Lung microvascular endothelial cell (primary cell): ENCODE results near the gene ENOX1. TPM values are rescaled to one million over a fixed set of nuclear protein-coding genes. Genes with fewer than 3 reads are reported as not detected.
A peak's percentile ranks its signal among the peaks of the same experiment; 100 is the strongest.

Source experiments
- DNase-seq, 2 donors: peaks; one replicate each; pipeline versions ENCODE4 v3.0.0 to v3.0.0-alpha.2; 2010; ENCODE audit warnings: low read depth in 2 of 2
- total RNA-seq: library from RNA; depleted of rRNA; stranded (reverse); fragments of >200 nt; gene quantifications from 2 replicates; pipeline ENCODE4 v1.2.1, GENCODE V29; 2014

Gene ENOX1
- total RNA-seq: under 0.01 and 1.7 TPM in 2 replicates

GRCh38 chr13:43786766-43787517 lies at the start of gene ENOX1:
Gene ENOX1, minus strand, starts transcription at chr13:43786972.
- DNase-seq: peak; percentile 71 to 77

DNA sequence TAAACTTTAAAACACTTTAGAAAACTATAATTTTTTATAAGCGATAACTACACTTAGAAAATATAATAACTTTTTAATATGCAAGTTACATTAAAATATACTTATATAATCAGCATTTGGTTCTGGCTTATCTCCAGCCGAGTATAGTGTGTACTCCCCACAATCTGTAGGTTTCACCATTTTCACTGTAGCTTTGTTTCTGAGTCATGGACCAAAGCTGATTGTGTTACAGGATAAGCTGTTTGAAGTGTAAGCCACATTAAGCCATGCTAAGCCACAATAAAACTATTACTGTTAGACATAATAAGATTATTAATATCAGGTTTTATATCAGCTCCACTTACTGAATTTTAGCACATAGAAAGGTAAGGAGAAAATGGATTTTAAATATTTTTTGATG lies 48.9 kb upstream of the ENOX1 start:
- no peak for DNase-seq

DNA sequence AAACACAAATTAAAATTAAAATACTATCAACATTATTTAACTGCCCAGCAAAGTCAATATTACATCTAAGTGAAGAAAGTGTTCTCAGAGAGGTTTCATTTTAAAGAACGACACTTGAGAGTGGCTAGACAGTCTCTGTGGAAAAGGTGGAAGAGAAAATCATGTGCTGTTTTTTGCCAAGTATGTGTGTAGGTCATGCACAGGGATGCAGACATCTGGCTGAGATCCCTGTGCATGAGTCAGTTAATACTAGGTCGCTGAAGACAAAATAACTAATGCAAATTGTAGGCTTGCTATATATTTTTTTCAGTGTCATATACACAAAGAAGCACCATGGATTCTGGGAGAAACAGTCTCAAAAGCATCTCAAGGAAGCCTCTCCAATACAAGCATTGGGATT lies 44.3 kb upstream of the ENOX1 start:
- DNase-seq: peak in 1 of 2 donors; percentile 5

DNA sequence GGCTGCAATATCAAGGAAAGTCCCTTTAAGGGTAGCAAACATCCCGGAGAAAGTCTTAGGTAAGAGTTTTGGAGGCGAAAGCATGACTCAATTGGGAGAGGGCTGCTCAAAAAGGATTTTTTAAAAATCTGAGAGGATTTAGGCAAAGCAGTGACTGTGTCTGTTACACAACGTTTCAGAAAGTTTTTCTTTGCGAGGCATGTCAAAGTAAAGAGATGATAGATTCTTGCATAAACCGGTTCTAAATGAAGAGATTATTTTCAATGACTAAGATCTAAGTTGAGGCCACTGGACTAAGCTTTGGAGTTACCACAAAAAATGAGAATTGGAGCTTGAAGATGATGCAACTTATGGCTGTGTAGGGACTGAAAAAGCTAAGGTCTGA lies 43.7 kb upstream of the ENOX1 start:
- no peak for DNase-seq

DNA sequence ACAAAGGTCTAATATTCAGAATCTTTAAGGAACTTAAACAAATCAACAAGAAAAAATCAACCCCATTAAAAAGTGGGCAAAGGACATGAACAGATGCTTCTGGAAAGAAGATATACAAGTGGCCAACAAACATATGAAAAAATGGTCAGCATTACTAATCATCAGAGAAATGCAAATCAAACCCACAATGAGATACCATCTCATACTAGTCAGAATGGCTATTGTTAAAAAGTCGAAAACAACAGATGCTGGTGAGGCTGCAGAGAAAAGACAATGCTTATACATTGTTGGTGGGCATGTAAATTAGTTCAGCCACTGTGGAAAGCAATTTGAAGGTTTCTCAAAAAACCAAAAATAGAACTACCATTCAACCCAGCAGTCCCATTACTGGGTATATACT lies 37.9 kb upstream of the ENOX1 start:
- DNase-seq: peak in 1 of 2 donors; percentile 26

DNA sequence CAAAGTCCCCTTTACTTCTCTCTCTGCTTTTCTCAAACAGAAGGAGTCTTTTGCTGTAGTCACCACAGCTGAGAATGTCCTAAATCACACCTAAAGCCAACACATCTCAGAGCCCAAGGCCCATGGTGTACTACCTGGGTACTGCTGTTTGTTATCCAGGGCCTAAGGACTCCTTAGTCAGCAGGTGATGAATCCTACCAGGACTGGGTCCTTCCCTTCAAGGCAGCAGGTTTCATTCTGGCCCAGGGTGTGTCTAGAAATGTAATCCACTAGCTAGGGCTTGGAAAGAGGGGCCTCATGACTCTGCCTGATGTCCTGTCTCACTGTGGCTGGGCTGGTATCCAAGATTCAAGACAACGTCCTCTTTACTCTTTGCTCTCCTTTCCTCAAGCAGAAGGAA lies 36.2 kb upstream of the ENOX1 start:
- no peak for DNase-seq

GRCh38 chr13:43816401-43816889 lies 29.7 kb upstream of the ENOX1 start:
- DNase-seq: peak in 1 of 2 donors; percentile 3

GRCh38 chr13:43815204-43815603 lies 28.4 kb upstream of the ENOX1 start:
- peak; percentile 11 to 57 for DNase-seq

GRCh38 chr13:43808676-43809075 lies 21.9 kb upstream of the ENOX1 start:
- no peak for DNase-seq

GRCh38 chr13:43805681-43806128 lies 18.9 kb upstream of the ENOX1 start:
- no peak for DNase-seq

GRCh38 chr13:43805071-43805468 lies 18.3 kb upstream of the ENOX1 start:
- DNase-seq: peak; percentile 18 to 85

GRCh38 chr13:43804461-43805070 lies 17.8 kb upstream of the ENOX1 start:
- peak; percentile 75 to 78 for DNase-seq

- no peak for DNase-seq
Observed at GRCh38 chr13:43802511-43802910, 15.7 kb upstream of the ENOX1 start.

DNA sequence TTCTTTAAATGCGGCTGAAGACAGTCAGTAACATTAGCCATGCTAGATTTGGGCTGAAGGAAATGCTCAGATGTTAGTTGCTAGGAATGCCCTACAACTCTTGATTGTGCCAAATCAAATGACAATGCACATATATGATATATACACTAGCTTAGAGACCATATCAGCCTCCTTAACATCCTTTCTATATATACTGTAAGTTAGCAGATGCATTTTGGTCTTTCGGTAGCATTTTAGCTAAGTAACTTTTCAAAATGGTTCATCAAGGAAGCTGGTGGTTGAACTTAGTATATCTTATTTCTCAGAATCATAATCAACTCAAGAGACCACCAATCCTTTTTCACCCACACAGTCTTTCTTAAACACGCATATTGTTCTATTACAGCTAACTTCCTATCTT lies 14.1 kb upstream of the ENOX1 start:
- no peak for DNase-seq

DNA sequence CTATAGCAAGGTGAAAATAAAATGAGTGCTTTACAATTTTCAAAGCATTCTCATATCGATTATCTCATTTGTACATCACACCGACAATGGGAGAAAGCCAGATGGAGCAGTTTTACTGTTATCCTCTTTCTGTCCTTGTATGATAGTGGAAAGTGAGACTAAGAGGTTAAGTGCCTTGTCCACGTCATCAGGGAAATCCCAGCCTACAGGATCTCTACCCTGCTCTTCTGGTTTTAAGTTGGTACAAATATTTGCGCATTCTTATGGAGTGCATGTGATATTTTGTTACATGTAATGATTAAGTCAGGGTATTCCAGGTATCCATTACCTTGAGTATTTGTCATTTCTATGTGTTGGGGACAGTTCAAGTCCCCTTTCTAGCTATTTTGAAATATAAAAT lies 12.4 kb upstream of the ENOX1 start:
- DNase-seq: no peak

DNA sequence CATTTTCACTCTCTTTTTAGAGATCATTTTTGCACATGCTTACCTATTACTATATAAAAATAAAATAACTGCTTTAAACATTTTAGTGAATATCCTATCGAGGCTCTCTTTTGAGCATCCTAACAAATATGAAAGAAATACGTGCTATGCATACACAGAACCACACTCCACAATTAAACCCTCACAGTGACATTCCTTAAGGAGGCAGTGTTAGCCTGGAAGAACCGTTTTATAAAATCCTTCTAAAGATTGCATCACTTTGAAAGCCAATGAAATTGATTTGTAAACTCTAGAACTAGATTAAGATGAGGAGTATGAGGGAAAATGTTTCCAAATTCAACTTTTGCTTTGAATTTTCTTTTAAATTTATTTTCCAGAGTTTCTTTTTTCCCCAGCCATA lies 11.1 kb upstream of the ENOX1 start:
- DNase-seq: no peak

- DNase-seq: no peak
Observed at GRCh38 chr13:43797159-43797558, 10.4 kb upstream of the ENOX1 start.

DNA sequence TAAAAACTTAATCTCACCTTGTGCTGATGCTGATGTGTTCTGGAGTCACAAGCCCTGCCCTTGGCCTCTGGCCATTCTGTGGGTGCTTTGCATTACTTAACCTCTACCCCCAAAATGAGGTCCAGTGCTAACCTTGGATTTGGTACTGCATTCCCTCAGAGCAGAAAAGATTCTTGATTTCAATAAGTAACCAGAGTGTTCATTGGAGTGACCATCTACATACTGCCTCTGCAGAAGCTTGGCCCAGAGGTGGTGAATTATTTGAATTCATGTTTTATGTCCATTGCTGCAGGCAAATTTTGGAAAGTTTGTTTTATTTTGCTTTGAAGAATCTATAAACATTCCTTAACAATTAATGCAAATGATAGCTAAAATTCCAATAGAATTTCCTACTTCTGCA lies 7.6 kb upstream of the ENOX1 start:
- DNase-seq: no peak

DNA sequence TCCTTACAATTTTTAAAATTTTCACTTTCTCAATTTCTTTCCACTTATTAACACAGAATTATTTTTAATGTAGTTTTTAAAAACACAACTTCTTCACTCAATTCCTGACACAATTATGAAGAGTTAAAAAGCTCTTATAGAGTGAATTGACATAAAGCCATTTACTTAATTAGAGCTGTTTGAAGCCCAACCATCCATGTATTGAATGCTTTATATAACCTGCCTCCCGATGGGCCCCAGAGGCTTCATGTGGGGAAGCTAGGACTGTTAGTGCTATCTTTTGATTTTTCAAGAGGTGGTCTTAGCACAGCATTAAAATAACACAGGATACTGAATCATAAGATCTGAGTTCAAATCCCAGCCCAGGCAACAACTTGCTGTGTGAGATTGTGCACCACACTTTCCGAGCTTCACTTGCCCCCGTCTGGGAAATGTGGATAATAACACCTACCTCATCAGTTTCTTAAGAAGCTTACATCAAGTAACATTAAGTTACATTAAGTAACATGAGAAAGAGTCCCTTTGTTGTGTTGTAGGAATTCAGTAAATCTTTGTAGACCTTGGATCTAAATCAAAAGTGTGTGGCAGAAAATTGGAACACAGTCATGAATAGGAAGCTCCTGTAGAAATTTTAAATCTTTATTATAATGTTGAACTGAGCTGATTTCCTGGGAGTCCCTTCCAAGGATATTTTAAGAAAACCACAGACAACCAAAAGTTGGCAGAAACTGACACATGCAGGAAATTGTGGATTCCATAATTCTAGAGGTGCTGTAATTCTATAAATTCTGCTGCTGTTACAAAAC lies 5.5 kb upstream of the ENOX1 start:
- no peak for DNase-seq

GRCh38 chr13:43787997-43788396 lies 1.2 kb upstream of the ENOX1 start:
- DNase-seq: peak; percentile 46 to 59

DNA sequence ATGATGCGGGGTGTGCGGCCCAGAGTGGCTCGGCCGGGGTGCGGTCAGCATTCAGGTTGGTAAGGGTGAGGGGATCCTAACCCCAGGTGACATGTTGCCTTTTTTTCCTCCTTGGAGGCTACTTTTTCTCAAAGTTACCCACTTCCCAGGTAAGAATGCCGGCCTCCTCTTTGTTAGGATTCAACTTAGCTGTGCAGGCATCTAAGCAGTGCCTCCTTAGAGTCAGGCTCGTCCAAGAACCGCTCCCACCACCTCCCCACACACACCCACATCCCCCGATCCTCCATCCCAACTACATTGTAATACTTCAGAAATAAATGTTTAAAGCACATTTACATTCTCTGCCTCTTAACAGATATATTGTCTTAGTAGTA lies 733 bp upstream of the ENOX1 start:
- DNase-seq: no peak

DNA sequence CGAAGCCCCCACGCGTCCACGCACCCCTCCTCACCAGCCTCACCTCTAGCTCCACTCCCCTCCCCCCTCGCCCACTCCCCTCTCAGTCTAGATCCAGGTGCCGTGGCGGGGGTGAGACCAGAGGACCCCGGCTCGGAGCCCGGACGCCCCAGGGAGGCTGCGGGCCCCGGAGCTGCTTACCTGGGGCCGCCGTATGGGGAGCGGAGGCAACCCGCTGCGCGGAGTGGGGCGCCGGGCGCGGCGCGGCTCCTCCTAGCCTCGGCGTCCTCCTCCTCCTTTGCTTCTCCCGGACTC lies 353 bp downstream of the ENOX1 start:
- no peak for DNase-seq
